22Rv1 (cell line): Measurements from ENCODE around the gene ALG14.

Experiments
- ZFX ChIP-seq: fragments of 450-650 bp; IDR thresholded peaks from 2 replicates; pipeline ENCODE4 v1.6.1; 2017; ENCODE audit warnings: antibody characterized with exemption, borderline replicate concordance
- TF ChIP-seq, protein P1 (sequence below): fragments of 450-650 bp; IDR thresholded peaks from 2 replicates; pipeline ENCODE4 v1.5.1; 2017; ENCODE audit warnings: mild to moderate bottlenecking

- TF ChIP-seq, protein P1, sequence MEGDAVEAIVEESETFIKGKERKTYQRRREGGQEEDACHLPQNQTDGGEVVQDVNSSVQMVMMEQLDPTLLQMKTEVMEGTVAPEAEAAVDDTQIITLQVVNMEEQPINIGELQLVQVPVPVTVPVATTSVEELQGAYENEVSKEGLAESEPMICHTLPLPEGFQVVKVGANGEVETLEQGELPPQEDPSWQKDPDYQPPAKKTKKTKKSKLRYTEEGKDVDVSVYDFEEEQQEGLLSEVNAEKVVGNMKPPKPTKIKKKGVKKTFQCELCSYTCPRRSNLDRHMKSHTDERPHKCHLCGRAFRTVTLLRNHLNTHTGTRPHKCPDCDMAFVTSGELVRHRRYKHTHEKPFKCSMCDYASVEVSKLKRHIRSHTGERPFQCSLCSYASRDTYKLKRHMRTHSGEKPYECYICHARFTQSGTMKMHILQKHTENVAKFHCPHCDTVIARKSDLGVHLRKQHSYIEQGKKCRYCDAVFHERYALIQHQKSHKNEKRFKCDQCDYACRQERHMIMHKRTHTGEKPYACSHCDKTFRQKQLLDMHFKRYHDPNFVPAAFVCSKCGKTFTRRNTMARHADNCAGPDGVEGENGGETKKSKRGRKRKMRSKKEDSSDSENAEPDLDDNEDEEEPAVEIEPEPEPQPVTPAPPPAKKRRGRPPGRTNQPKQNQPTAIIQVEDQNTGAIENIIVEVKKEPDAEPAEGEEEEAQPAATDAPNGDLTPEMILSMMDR = no peak
- TF ChIP-seq ZFX = no peak
These were observed 116.8 kb downstream of the ALG14 start for GRCh38 chr1:94955767-94956632.
